ENCODE results near the gene KIF1B.

DNA sequence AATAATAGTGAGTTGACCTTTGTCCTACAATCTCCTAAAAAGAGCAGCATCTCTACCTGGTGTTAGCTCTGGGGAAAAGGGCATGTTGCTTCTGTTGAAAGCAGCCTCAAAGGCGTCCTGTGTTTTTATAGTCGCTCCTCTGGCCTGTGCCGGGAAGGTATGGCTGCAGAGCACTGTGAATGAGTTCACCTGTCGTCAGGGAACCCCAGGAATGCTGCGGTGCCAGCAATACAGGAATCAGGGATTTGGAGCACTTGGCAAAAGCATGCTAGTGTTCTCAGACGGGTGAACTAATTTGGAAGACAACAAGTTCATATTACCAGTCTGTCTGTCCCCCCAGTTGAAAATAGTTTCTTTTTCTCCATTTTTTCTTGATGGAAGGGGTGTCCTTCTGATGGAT lies 128.2 kb downstream of the KIF1B start:
- TF ChIP-seq POLR2AphosphoS5 (IDR thresholded peaks at IDR 0.05; ENCODE audit: low read depth, low read length): no peak
- TF ChIP-seq, protein P1, sequence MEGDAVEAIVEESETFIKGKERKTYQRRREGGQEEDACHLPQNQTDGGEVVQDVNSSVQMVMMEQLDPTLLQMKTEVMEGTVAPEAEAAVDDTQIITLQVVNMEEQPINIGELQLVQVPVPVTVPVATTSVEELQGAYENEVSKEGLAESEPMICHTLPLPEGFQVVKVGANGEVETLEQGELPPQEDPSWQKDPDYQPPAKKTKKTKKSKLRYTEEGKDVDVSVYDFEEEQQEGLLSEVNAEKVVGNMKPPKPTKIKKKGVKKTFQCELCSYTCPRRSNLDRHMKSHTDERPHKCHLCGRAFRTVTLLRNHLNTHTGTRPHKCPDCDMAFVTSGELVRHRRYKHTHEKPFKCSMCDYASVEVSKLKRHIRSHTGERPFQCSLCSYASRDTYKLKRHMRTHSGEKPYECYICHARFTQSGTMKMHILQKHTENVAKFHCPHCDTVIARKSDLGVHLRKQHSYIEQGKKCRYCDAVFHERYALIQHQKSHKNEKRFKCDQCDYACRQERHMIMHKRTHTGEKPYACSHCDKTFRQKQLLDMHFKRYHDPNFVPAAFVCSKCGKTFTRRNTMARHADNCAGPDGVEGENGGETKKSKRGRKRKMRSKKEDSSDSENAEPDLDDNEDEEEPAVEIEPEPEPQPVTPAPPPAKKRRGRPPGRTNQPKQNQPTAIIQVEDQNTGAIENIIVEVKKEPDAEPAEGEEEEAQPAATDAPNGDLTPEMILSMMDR (IDR thresholded peaks at IDR 0.05): no peak

All from Panc1 (cell line).